Measurements from ENCODE around the gene C13orf42.
"Not testable (repeated sequence)": the region's sequence is repeated elsewhere in the genome, so short reads cannot be mapped to it uniquely, and the experiment has no call there.

Gene C13orf42

DNA sequence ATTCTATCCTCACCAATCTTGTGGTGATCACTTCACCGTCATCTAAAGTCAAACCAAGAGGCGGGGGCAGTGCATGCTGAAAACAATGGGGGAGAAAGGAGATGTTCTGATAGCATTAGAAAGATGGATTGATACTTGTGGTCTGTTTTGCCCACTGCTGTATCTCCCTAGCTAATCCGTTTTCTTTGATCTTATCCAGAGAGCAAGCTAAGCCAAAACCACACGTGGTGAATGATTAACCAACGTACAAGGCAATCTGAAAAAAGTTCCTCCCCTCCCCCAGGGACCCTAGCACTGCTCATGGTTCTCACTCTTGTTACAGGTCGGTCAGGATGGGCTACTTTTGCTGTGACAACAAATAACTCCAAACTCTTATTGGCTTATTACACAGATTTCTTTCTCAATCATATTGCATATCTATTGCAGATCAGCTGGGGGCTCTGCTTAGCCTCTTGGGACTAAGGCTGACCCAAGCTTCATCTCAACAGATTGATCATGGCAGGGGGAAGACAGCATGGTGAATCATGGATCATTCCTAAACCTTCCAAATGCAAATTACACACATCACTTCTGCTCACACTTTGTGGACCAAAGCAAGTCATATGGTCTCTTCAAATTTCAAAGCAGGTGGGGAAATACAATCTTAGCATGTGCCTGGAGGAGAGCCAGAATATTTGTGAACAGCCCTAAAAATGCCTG, 11.9 kb upstream of the C13orf42 start:
- DNase-seq (ENCODE audit: low read depth) = no peak
- no peak overlapping the region for H3K4me3 ChIP-seq (ENCODE audit: low read length)
- TF ChIP-seq, protein P1, sequence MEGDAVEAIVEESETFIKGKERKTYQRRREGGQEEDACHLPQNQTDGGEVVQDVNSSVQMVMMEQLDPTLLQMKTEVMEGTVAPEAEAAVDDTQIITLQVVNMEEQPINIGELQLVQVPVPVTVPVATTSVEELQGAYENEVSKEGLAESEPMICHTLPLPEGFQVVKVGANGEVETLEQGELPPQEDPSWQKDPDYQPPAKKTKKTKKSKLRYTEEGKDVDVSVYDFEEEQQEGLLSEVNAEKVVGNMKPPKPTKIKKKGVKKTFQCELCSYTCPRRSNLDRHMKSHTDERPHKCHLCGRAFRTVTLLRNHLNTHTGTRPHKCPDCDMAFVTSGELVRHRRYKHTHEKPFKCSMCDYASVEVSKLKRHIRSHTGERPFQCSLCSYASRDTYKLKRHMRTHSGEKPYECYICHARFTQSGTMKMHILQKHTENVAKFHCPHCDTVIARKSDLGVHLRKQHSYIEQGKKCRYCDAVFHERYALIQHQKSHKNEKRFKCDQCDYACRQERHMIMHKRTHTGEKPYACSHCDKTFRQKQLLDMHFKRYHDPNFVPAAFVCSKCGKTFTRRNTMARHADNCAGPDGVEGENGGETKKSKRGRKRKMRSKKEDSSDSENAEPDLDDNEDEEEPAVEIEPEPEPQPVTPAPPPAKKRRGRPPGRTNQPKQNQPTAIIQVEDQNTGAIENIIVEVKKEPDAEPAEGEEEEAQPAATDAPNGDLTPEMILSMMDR (conservative IDR thresholded peaks at IDR 0.05; ENCODE audit: low read length) = no peak

- TF ChIP-seq, protein P1 (conservative IDR thresholded peaks at IDR 0.05; ENCODE audit: low read length) = peak; percentile 35
- not testable (repeated sequence) for H3K4me3 ChIP-seq (ENCODE audit: low read length); DNase-seq (ENCODE audit: low read depth)
Observed at GRCh38 chr13:51120873-51121272, 9.8 kb upstream of the C13orf42 start.

- TF ChIP-seq, protein P1 (conservative IDR thresholded peaks at IDR 0.05; ENCODE audit: low read length) = no peak
- no peak for DNase-seq (ENCODE audit: low read depth)
- H3K4me3 ChIP-seq (ENCODE audit: low read length) = no peak overlapping the region
Observed at GRCh38 chr13:51118809-51119431, 7.8 kb upstream of the C13orf42 start.

DNA sequence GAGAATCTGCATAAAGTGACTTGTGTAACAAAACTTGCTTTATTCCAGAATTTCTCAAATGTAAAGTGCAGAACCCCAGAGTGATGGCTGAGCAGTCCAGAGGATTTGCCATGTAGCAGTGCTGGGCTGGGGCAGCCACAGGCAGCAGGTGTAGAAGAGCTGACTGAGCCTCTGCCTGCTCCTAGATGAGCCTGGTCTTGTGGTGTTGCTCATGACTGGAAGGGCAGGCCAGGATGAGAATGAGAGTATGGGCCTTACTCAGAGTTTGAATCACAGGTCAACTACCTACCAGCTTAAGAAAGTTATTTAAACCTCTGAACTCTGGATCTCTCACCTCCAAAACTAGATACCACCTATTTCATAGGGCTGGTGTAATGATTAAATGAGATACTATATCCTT, 2.9 kb upstream of the C13orf42 start:
- TF ChIP-seq, protein P1 (conservative IDR thresholded peaks at IDR 0.05; ENCODE audit: low read length) = no peak
- DNase-seq (ENCODE audit: low read depth) = no peak
- H3K4me3 ChIP-seq (ENCODE audit: low read length) = no peak overlapping the region

- no peak overlapping the region for H3K4me3 ChIP-seq (ENCODE audit: low read length)
- no peak for DNase-seq (ENCODE audit: low read depth)
- TF ChIP-seq, protein P1 (conservative IDR thresholded peaks at IDR 0.05; ENCODE audit: low read length) = no peak
Observed at GRCh38 chr13:51113186-51113881, 2.3 kb upstream of the C13orf42 start.

DNA sequence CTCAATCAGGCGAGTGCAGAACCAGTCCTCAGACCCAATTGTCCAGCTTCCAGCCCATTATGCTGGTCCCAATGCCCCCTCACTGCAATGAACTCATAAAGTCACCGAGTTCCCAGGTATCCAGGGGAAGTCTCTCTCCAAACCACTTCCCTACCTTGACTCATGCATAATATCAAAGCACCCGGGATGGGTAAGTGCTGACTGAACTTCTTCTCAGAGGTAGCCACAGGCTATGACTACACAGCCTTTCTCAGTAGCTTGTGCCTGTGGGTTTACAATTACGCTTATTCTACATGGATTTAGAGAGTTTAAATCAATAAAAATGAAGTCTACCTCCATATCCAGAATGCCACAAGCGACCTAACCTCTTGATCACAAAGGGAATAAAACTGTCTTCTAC, 1.7 kb upstream of the C13orf42 start:
- DNase-seq (ENCODE audit: low read depth) = no peak
- TF ChIP-seq, protein P1 (conservative IDR thresholded peaks at IDR 0.05; ENCODE audit: low read length) = no peak
- no peak overlapping the region for H3K4me3 ChIP-seq (ENCODE audit: low read length)
